CD14-positive monocyte (primary cell): ENCODE measurements around the gene ECPAS. TPM values are rescaled to one million over a fixed set of nuclear protein-coding genes. Genes with fewer than 3 reads are reported as not detected.
A peak's percentile ranks its signal among the peaks of the same experiment; 100 is the strongest.

Experiments
- DNase-seq, 3 donors: peaks; one replicate each; pipeline ENCODE4 v3.0.0-alpha.2; 2011 to 2022
- H2AFZ ChIP-seq: 2 replicates; pipeline ENCODE4 v1.6.0; 2012; ENCODE audit warnings: mild to moderate bottlenecking, low read depth, low read length, inconsistent platforms; ENCODE audit not compliant: insufficient read depth, poor library complexity, severe bottlenecking
- H3K27ac ChIP-seq, 2 donors: 1 replicate in 1 of 2; 2 replicates in 1 of 2; pipeline ENCODE4 v1.5.1; 2012 to 2013; ENCODE audit warnings: low read length in 2 of 2, control low read depth in 1 of 2, inconsistent platforms in 1 of 2, low read depth in 1 of 2, mild to moderate bottlenecking in 1 of 2
- H3K27me3 ChIP-seq, 2 donors: one replicate each; pipeline versions ENCODE4 v1.6.0 to v1.6.1; 2011 to 2013; ENCODE audit warnings: low read length in 2 of 2; ENCODE audit not compliant: control insufficient read depth in 2 of 2, insufficient read depth in 2 of 2
- H3K36me3 ChIP-seq, 2 donors: replicated peaks in 1 of 2; 1 replicate in 1 of 2; 2 replicates in 1 of 2; pipeline versions ENCODE4 v1.5.1 to v1.6.1; 2012 to 2013; ENCODE audit warnings: low read length in 2 of 2, control low read depth in 1 of 2, inconsistent platforms in 1 of 2, mild to moderate bottlenecking in 1 of 2; ENCODE audit not compliant: insufficient read depth in 2 of 2, control insufficient read depth in 1 of 2
- H3K4me1 ChIP-seq, 2 donors: 1 replicate in 1 of 2; 2 replicates in 1 of 2; pipeline versions ENCODE4 v1.5.1 to v1.6.1; 2012 to 2013; ENCODE audit warnings: low read length in 2 of 2, control low read depth in 1 of 2, inconsistent platforms in 1 of 2, mild to moderate bottlenecking in 1 of 2, moderate library complexity in 1 of 2; ENCODE audit not compliant: insufficient read depth in 2 of 2, control insufficient read depth in 1 of 2
- H3K4me2 ChIP-seq: replicated peaks from 2 replicates; pipeline ENCODE3; 2012; ENCODE audit warnings: low read length, moderate library complexity, mild to moderate bottlenecking; ENCODE audit not compliant: poor library complexity, severe bottlenecking; ENCODE audit errors: extremely low read depth
- H3K4me3 ChIP-seq, 3 experiments: fragments of 200-600 bp in 1 of 3; sonication (generic) in 1 of 3; replicated peaks in 1 of 3; 1 replicate in 2 of 3; 2 replicates in 1 of 3; pipeline ENCODE4 v1.5.1; 2011 to 2013; ENCODE audit warnings: low read length in 3 of 3, mild to moderate bottlenecking in 3 of 3, control low read depth in 2 of 3, low read depth in 2 of 3, inconsistent platforms in 1 of 3, moderate library complexity in 1 of 3
- H3K79me2 ChIP-seq: 2 replicates; pipeline ENCODE4 v1.6.0; 2012; ENCODE audit warnings: mild to moderate bottlenecking, control low read depth, inconsistent platforms, low read length, moderate library complexity; ENCODE audit not compliant: insufficient read depth
- H3K9ac ChIP-seq: 2 replicates; pipeline ENCODE4 v1.6.0; 2017; ENCODE audit warnings: low read length, mild to moderate bottlenecking; ENCODE audit not compliant: insufficient read depth, poor library complexity, severe bottlenecking
- H3K9me3 ChIP-seq, 2 donors: replicated peaks in 1 of 2; 1 replicate in 1 of 2; 2 replicates in 1 of 2; pipeline versions ENCODE4 v1.5.1 to v1.6.1; 2012 to 2013; ENCODE audit warnings: low read length in 2 of 2, control low read depth in 1 of 2; ENCODE audit not compliant: control insufficient read depth in 1 of 2, insufficient read depth in 1 of 2
- H4K20me1 ChIP-seq: 2 replicates; pipeline ENCODE4 v1.6.0; 2012; ENCODE audit warnings: mild to moderate bottlenecking, low read length, control low read depth, moderate library complexity; ENCODE audit not compliant: insufficient read depth
- H3K27ac Mint-ChIP-seq, 7 donors: one replicate each; pipeline ENCODE4 v1.8.0; 2020; ENCODE audit warnings: mild to moderate bottlenecking in 7 of 7, mixed read lengths in 7 of 7, moderate library complexity in 6 of 7, inconsistent platforms in 2 of 7
- H3K27me3 Mint-ChIP-seq, 3 donors: one replicate each; pipeline ENCODE4 v1.8.0; 2021 to 2022; ENCODE audit warnings: low read depth in 3 of 3, mild to moderate bottlenecking in 3 of 3, mixed read lengths in 3 of 3, moderate library complexity in 3 of 3, inconsistent platforms in 1 of 3
- H3K36me3 Mint-ChIP-seq, 2 donors: one replicate each; pipeline ENCODE4 v1.8.0; 2020; ENCODE audit warnings: mixed read lengths in 2 of 2, inconsistent platforms in 1 of 2, mild to moderate bottlenecking in 1 of 2
- H3K4me1 Mint-ChIP-seq: one replicate; pipeline ENCODE4 v1.8.0; 2020; ENCODE audit warnings: mild to moderate bottlenecking, mixed read lengths
- H3K4me3 Mint-ChIP-seq, 2 donors: one replicate each; pipeline ENCODE4 v1.8.0; 2020; ENCODE audit warnings: mild to moderate bottlenecking in 2 of 2, mixed read lengths in 2 of 2, moderate library complexity in 1 of 2
- H3K9me3 Mint-ChIP-seq, 7 donors: one replicate each; pipeline ENCODE4 v1.8.0; 2020 to 2022; ENCODE audit warnings: mixed read lengths in 7 of 7, mild to moderate bottlenecking in 6 of 7, moderate library complexity in 6 of 7, inconsistent platforms in 2 of 7
- CTCF ChIP-seq: fragments of 200-600 bp; IDR thresholded peaks from one replicate; pipeline ENCODE4 v1.8.0; 2022; ENCODE audit warnings: antibody characterized with exemption, mild to moderate bottlenecking
- WGBS: methylation state at CpG from one replicate; pipeline ENCODE4 v1.1.5; 2013; ENCODE audit warnings: missing lambda C conversion rate; ENCODE audit not compliant: insufficient coverage; 5-methylcytosine and 5-hydroxymethylcytosine counted together
- intact Hi-C, 2 donors: fragments of 100-400 bp; cut with micrococcal nuclease; formaldehyde crosslinking; loops; one replicate each; pipeline versions ENCODE4 v1.15.0 to v1.15.1; 2023
- polyA plus RNA-seq, 3 donors: library from polyadenylated mRNA; depleted of rRNA in 1 of 3; unstranded in 2 of 3; stranded (reverse) in 1 of 3; fragments of 300-500 nt in 2 of 3; fragments of >200 nt in 1 of 3; fragmentation: Illumina TruSeq in 2 of 3; gene quantifications; 1 replicate in 2 of 3; 2 replicates in 1 of 3; pipeline ENCODE4 v1.2.3, GENCODE V29; 2012 to 2021

Gene ECPAS
- polyA plus RNA-seq, 3 donors, result 7.4 to 27.6 (median 15.9) TPM

GRCh38 chr9:111477677-111478076 lies 6.5 kb downstream of the ECPAS start:
- H3K27ac Mint-ChIP-seq, result no peak overlapping the region
- peaks cover under 1 to 1% of the 10 kb centered on the region in 2 donors for H3K36me3 Mint-ChIP-seq
- no peaks in the 10 kb centered on the region for H3K27me3 Mint-ChIP-seq
- H3K4me2 ChIP-seq, result no peak overlapping the region
- intact Hi-C loops, result no loop called here
- no peak overlapping the region for H3K4me3 Mint-ChIP-seq
- TF ChIP-seq CTCF, result no peak
- no peaks in the 10 kb centered on the region for H3K36me3 ChIP-seq
- H3K9ac ChIP-seq, result no peak overlapping the region
- peaks cover 97% of the 10 kb centered on the region for H4K20me1 ChIP-seq
- H3K27ac ChIP-seq, result no peak overlapping the region
- peaks cover 100% of the 10 kb centered on the region for H3K79me2 ChIP-seq
- H3K9me3 ChIP-seq, result no peaks in the 10 kb centered on the region
- H3K4me1 ChIP-seq, result peaks cover 23 to 32% of the 10 kb centered on the region in 2 donors
- H3K27me3 ChIP-seq, result no peaks in the 10 kb centered on the region
- H3K4me3 ChIP-seq, result no peak overlapping the region
- no CpG with 5 or more reads among the region's 3 CpGs for WGBS
- H3K9me3 Mint-ChIP-seq, result no peaks in the 10 kb centered on the region
- no peak overlapping the region for H2AFZ ChIP-seq
- peaks cover 52% of the 10 kb centered on the region for H3K4me1 Mint-ChIP-seq
- DNase-seq, result no peak

GRCh38 chr9:111475195-111475594 lies 9.0 kb downstream of the ECPAS start:
- DNase-seq, result no peak
- peaks cover 49% of the 10 kb centered on the region for H3K4me1 Mint-ChIP-seq
- Histone ChIP-seq H3K9me3 (no peaks in the 10 kb centered on the region), H3K27ac (no peak overlapping the region), H3K9ac (no peak overlapping the region), H3K4me2 (no peak overlapping the region), H3K79me2 (peaks cover 100% of the 10 kb centered on the region), H3K4me1 (peaks cover 16 to 29% of the 10 kb centered on the region in 2 donors), H2AFZ (no peak overlapping the region), H3K4me3 (no peak overlapping the region), H3K36me3 (no peaks in the 10 kb centered on the region), H4K20me1 (peaks cover 97% of the 10 kb centered on the region), H3K27me3 (no peaks in the 10 kb centered on the region)
- TF ChIP-seq CTCF, result no peak
- no peaks in the 10 kb centered on the region for H3K27me3 Mint-ChIP-seq
- 80% methylated on average over 1 of the region's 2 CpGs for WGBS
- H3K27ac Mint-ChIP-seq, result peak overlapping the region in 1 of 7 donors; percentile 5
- no peak overlapping the region for H3K4me3 Mint-ChIP-seq
- intact Hi-C loops, result no loop called here
- peaks cover 0 to 2% (median 0%) of the 10 kb centered on the region in 7 donors for H3K9me3 Mint-ChIP-seq
- H3K36me3 Mint-ChIP-seq, result peaks cover 5 to 9% of the 10 kb centered on the region in 2 donors
